ENCODE data around the gene ZFYVE1. TPM values are rescaled to one million over a fixed set of nuclear protein-coding genes. Genes with fewer than 3 reads are reported as not detected.

ZFYVE1 gene
- total RNA-seq, 2 donors from 2014 or later = 13.9 to 23.1 TPM

Other genes with a start within 250 kb of the ZFYVE1 start
- under 1 TPM in 1 of 2 donors, not detected in 1; 0.29 TPM for gene DPF3, start 133.0 kb downstream of the ZFYVE1 start, total RNA-seq
- gene DCAF4, start 100.6 kb downstream of the ZFYVE1 start, total RNA-seq = 10 to 100 TPM; 17.7 to 20.5 TPM
- 100 to 1,000 TPM in 1 of 2 donors, 10 to 100 TPM in 1; 86.4 to 100 TPM for gene RBM25, start 31.4 kb upstream of the ZFYVE1 start, total RNA-seq
- 10 to 100 TPM; 26.6 to 34.6 TPM for gene PSEN1, start 109.4 kb upstream of the ZFYVE1 start, total RNA-seq
- gene PAPLN, start 210.4 kb upstream of the ZFYVE1 start, total RNA-seq = 1 to 10 TPM in 1 of 2 donors, under 1 TPM in 1; 0.91 to 1.4 TPM